Ovary (tissue), 9 donors: ENCODE data around the gene GABRD. TPM values are rescaled to one million over a fixed set of nuclear protein-coding genes. Genes with fewer than 3 reads are reported as not detected.

Experiments
- DNase-seq, 5 donors: peaks; one replicate each; pipeline ENCODE4 v3.0.0-alpha.2; 2019 to 2020
- H3K27ac ChIP-seq, 2 donors: fragments of 200-600 bp; one replicate each; pipeline versions ENCODE4 v1.5.1 to v1.8.0; 2019 to 2022
- H3K27me3 ChIP-seq: fragments of 200-600 bp; one replicate; pipeline ENCODE4 v1.8.0; 2022
- H3K36me3 ChIP-seq: fragments of 200-600 bp; sonication (generic); one replicate; pipeline ENCODE4 v1.5.1; 2019
- H3K4me1 ChIP-seq: one replicate; pipeline ENCODE4 v1.8.1; 2013; ENCODE audit warnings: mild to moderate bottlenecking, moderate library complexity; ENCODE audit not compliant: insufficient read depth
- H3K4me3 ChIP-seq: fragments of 200-600 bp; sonication (generic); one replicate; pipeline ENCODE4 v1.5.1; 2017
- H3K9me3 ChIP-seq, 2 donors: fragments of 200-600 bp in 1 of 2; sonication (generic) in 1 of 2; one replicate each; pipeline versions ENCODE4 v1.5.1 to v1.8.1; 2013 to 2019; ENCODE audit warnings: mild to moderate bottlenecking in 1 of 2, moderate library complexity in 1 of 2
- CTCF ChIP-seq, 3 donors: fragments of 450-650 bp in 2 of 3; fragments of 200-600 bp in 1 of 3; IDR thresholded peaks; one replicate each; pipeline versions ENCODE4 v1.5.1 to v1.8.0; 2016 to 2022; ENCODE audit warnings: antibody characterized with exemption in 3 of 3, mild to moderate bottlenecking in 1 of 3
- EP300 ChIP-seq: sonication (generic); formaldehyde crosslinking; IDR thresholded peaks from one replicate; pipeline ENCODE4 v1.6.1; 2017; ENCODE audit warnings: antibody characterized with exemption
- POLR2A ChIP-seq: fragments of 450-650 bp; IDR thresholded peaks from one replicate; pipeline ENCODE4 v1.6.1; 2017; ENCODE audit warnings: antibody characterized with exemption, mild to moderate bottlenecking, moderate library complexity
- WGBS, 3 donors: extraction: QIAGEN DNeasy Blood & Tissue Kit in 1 of 3; methylation state at CpG; one replicate each; pipeline versions ENCODE4 v1.1.5 to v1.1.7; 2013 to 2017; 5-methylcytosine and 5-hydroxymethylcytosine counted together
- intact Hi-C, 4 donors: fragments of 100-400 bp; cut with DNase I; formaldehyde crosslinking; loops; one replicate each; pipeline versions ENCODE4 v1.11.0 to v1.15.1; 2022 to 2023
- polyA plus RNA-seq, 2 donors: library from polyadenylated mRNA; stranded (reverse); fragments of 200-250 nt in 1 of 2; fragments of 350-450 nt in 1 of 2; fragmentation: Illumina TruSeq in 1 of 2; extraction: RNeasy Lipid Tissue Mini Kit (QIAGEN cat#74804) in 1 of 2; gene quantifications; one replicate each; pipeline ENCODE4 v1.2.3, GENCODE V29; 2013 to 2014
- total RNA-seq, 7 donors: library from RNA; depleted of rRNA in 2 of 7; stranded (reverse); fragments of >200 nt in 2 of 7; fragmentation: NEBNext Ultra II Directional in 3 of 7; extraction: Animal tissue kit (Norgen Biotek cat#: 25700) in 3 of 7; gene quantifications; one replicate each; pipeline versions ENCODE4 v1.1.0 to v1.2.4, GENCODE V29; 2016 to 2023
- donor health status: DM: no; HTN: no; CAD: no; lungs with moderate emphysema.
- donor health status: DM: no; HTN: no; CAD: no.
- donor health status: Bipolar disorder and iron deficiency.
- donor health status: DM: yes; HTN: yes; CAD: no.
- donor health status: DM: no; HTN: no; CAD: no.
- donor health status: DM: yes; HTN: yes; CAD: no.

The GABRD gene
- total and polyA plus RNA-seq, 9 donors = 0.13 to 0.40 (median 0.33) TPM; not detected in 6

DNA sequence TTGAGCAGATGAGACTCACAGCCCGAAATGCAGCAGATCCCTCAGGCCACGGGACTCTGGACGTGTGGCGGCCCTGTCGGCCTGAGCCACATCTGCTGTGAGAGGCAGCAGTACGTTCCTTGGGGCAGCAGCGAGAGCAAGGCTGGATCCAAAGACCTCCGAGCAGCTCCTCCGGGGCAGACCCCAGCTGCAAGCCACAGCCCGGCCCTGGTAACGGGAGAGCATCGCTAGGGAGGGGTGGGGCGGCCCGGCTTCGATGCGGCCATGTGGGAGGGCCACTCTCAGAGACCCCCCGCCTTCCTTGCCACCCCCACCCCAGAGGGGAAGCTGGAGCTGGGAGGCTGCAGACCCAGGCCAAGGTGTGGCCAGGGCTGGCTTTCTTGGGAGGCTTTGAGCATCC lies 48.8 kb downstream of the GABRD start:
- DNase-seq = no peak
- WGBS, 3 donors = 75 to 78% (median 77%) methylated on average over 12 to 17 of the region's 17 CpGs
- no peak for TF ChIP-seq POLR2A
- Histone ChIP-seq H3K4me3 (no peak overlapping the region), H3K36me3 (no peaks in the 10 kb centered on the region), H3K4me1 (no peaks in the 10 kb centered on the region), H3K27ac (no peak overlapping the region), H3K9me3 (no peaks in the 10 kb centered on the region), H3K27me3 (no peaks in the 10 kb centered on the region)
- intact Hi-C loops = no loop called here

GRCh38 chr1:2068951-2069350 lies 49.8 kb downstream of the GABRD start:
- 91% methylated on average over 19 of the region's 19 CpGs for WGBS, 3 donors
- no peaks in the 10 kb centered on the region for H3K27me3 ChIP-seq
- no peaks in the 10 kb centered on the region for H3K9me3 ChIP-seq
- no peak overlapping the region for H3K27ac ChIP-seq
- no peaks in the 10 kb centered on the region for H3K36me3 ChIP-seq
- TF ChIP-seq EP300 = no peak
- TF ChIP-seq CTCF (IDR thresholded peaks at IDR 0.05) = no peak
- TF ChIP-seq POLR2A = no peak
- no peak overlapping the region for H3K4me3 ChIP-seq
- H3K4me1 ChIP-seq = no peaks in the 10 kb centered on the region
- no peak for DNase-seq
- intact Hi-C loops = no loop called here

DNA sequence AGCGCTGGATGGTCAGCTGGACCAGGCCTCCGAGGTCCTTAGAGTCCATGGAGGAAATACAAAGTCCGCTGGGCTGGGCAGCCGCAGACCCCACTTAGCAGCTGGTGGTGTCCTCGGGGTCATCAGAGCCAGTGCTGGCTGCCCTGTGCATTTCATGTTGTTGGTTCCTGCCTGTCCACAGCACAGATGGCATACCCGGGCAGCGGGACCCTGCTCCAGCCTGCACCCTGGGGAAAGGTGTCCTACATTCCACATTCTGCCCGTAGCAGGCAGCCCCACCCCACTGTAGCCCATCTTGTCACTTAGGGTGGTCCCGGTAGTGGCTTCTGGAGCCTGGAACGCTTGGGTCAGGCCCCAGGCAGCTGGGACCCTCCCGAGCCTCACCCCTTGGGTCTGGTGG lies 50.9 kb downstream of the GABRD start:
- Histone ChIP-seq H3K4me1 (no peaks in the 10 kb centered on the region), H3K27me3 (no peaks in the 10 kb centered on the region), H3K4me3 (no peak overlapping the region), H3K36me3 (no peaks in the 10 kb centered on the region), H3K27ac (no peak overlapping the region), H3K9me3 (no peaks in the 10 kb centered on the region)
- no peak for DNase-seq
- TF ChIP-seq EP300 = no peak
- TF ChIP-seq CTCF (IDR thresholded peaks at IDR 0.05) = no peak
- TF ChIP-seq POLR2A = no peak
- WGBS, 3 donors = 85 to 91% (median 86%) methylated on average over 9 to 11 of the region's 11 CpGs
- intact Hi-C loops = no loop called here

DNA sequence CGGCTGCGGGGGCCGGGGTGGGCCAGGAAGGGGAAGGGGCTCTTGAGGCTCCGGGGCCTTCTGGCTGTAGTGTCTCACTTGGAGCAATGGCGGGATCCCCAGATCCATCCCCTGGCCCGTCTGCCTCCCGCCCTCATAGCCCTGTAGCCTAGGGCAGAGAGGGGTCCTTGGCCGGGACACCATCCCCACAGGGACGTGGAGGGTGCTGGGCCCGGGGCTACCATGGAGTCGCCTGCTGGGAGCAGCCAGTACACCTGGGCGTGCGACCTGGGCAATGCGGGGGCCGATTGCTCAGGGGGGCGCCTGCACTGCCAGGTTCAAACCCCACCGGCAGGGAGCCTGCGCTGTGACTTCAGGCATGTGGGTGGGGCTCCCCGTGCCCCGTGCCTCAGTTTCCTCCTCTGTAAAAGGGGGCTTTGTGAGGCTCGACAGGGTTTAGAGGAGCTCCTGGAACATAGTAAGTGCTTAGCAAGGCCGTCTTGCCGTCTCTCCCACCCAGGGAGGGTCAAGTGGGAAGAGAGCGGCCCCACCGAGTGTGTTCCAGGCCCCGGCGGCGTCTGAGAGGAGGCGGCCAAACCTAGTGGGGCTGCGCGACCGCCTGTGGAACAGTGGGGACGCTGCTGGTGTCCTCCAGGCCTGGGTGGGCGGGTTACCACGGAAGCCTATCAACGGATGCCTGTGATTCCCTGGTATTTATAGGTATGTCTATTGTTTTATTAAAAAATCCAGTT lies 51.8 kb downstream of the GABRD start:
- intact Hi-C loops = no loop called here
- no peaks in the 10 kb centered on the region for H3K4me1 ChIP-seq
- no peak overlapping the region for H3K4me3 ChIP-seq
- no peak for DNase-seq
- H3K27ac ChIP-seq = no peak overlapping the region
- no peaks in the 10 kb centered on the region for H3K9me3 ChIP-seq
- H3K36me3 ChIP-seq = no peaks in the 10 kb centered on the region
- no peak for TF ChIP-seq POLR2A
- TF ChIP-seq EP300 = no peak
- TF ChIP-seq CTCF (IDR thresholded peaks at IDR 0.05) = no peak
- no peaks in the 10 kb centered on the region for H3K27me3 ChIP-seq
- WGBS, 3 donors = 85 to 89% (median 86%) methylated on average over 31 to 36 of the region's 36 CpGs

DNA sequence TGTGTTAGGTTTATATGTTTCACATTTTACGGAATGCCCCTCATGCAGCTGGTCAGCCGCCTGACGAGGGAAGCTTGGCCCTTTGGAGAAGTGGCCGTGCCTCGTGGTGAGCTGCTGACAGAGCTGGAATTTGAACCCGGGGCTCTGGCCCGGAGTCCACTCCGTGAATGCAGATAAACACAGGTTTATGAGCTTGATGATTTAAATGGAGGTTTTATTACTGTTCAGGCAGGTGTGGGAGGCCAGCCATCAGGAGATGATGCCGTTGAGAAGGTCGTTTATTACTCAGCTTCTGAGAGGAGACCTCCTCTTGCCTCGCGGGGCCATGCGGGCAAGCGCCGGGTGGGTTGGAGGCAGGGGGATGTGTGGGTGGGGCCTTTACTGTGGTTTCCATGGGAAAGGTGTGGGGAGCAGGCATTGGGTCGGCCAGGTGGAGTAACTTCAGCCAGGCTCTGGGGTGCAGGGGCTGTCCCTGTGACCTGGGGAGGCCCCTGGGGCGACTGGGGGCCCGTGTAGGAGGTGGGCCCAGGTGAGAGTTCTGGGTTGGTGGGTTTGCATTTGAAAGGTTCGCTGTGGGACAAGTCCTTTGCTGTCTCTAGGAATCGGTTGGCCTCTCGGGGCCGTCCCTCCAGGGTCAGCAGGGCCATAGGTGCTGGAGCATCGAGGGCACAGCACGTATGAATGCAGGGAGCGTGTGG lies 53.1 kb downstream of the GABRD start:
- DNase-seq = no peak
- no peaks in the 10 kb centered on the region for H3K4me1 ChIP-seq
- no peak overlapping the region for H3K4me3 ChIP-seq
- H3K36me3 ChIP-seq = no peaks in the 10 kb centered on the region
- no peak overlapping the region for H3K27ac ChIP-seq
- no peaks in the 10 kb centered on the region for H3K27me3 ChIP-seq
- WGBS, 3 donors = 62 to 75% (median 65%) methylated on average over 25 of the region's 25 CpGs
- peaks cover 0 to 4% of the 10 kb centered on the region in 2 donors for H3K9me3 ChIP-seq
- TF ChIP-seq EP300 = no peak
- TF ChIP-seq POLR2A = no peak
- TF ChIP-seq CTCF (IDR thresholded peaks at IDR 0.05) = no peak
- intact Hi-C loops = no loop called here
